ENCODE measurements around the gene ACSL3.
"Not testable (repeated sequence)": the region's sequence is repeated elsewhere in the genome, so short reads cannot be mapped to it uniquely, and the experiment has no call there.

Gene ACSL3

GRCh38 chr2:222840060-222840802, 20.6 kb upstream of the ACSL3 start:
- DNase-seq (ENCODE audit: low read depth) = no peak
- TF ChIP-seq, protein P1, sequence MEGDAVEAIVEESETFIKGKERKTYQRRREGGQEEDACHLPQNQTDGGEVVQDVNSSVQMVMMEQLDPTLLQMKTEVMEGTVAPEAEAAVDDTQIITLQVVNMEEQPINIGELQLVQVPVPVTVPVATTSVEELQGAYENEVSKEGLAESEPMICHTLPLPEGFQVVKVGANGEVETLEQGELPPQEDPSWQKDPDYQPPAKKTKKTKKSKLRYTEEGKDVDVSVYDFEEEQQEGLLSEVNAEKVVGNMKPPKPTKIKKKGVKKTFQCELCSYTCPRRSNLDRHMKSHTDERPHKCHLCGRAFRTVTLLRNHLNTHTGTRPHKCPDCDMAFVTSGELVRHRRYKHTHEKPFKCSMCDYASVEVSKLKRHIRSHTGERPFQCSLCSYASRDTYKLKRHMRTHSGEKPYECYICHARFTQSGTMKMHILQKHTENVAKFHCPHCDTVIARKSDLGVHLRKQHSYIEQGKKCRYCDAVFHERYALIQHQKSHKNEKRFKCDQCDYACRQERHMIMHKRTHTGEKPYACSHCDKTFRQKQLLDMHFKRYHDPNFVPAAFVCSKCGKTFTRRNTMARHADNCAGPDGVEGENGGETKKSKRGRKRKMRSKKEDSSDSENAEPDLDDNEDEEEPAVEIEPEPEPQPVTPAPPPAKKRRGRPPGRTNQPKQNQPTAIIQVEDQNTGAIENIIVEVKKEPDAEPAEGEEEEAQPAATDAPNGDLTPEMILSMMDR (IDR thresholded peaks at IDR 0.05; ENCODE audit: low read length, missing control alignments) = no peak
- no peak overlapping the region for H3K4me3 ChIP-seq (replicated peaks; ENCODE audit: low read depth, low read length)

DNA sequence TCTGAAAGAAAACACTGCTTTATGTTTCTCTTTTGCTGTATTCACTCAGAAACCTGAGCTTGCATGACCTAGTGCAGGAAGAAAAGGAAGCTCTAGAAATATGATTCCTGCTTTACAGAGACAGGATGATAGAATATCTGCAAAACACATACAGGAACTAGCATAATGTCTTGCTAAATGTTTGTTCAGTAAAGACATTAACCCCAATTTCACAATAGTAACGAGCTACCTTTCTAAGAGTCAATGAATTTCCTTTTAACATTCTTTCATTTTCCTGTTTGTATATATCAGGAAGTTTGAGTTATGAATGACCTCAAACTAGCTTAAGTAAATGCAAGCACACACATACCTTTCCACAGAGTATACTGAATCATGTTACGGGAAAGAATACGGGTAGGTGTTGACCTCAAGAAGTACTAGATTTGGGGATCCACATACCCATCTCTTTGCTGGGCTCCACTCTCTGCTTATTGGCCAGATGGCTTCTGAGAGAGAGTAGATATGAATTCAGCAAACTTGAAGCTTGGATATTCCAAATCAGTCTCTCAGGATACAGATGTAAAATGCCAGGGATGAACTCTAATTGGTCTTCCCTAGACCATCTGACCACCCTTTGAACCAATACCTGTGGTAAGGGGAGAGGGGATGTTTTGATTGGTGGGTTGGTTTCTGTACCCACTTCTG, 18.2 kb upstream of the ACSL3 start:
- peak overlapping the region; percentile 13 for H3K4me3 ChIP-seq (replicated peaks; ENCODE audit: low read depth, low read length)
- TF ChIP-seq, protein P1 (IDR thresholded peaks at IDR 0.05; ENCODE audit: low read length, missing control alignments) = no peak
- peak; percentile 73 for DNase-seq (ENCODE audit: low read depth)

GRCh38 chr2:222844323-222844722, 16.5 kb upstream of the ACSL3 start:
- no peak overlapping the region for H3K4me3 ChIP-seq (replicated peaks; ENCODE audit: low read depth, low read length)
- TF ChIP-seq, protein P1 (IDR thresholded peaks at IDR 0.05; ENCODE audit: low read length, missing control alignments) = no peak
- DNase-seq (ENCODE audit: low read depth) = peak; percentile 92

DNA sequence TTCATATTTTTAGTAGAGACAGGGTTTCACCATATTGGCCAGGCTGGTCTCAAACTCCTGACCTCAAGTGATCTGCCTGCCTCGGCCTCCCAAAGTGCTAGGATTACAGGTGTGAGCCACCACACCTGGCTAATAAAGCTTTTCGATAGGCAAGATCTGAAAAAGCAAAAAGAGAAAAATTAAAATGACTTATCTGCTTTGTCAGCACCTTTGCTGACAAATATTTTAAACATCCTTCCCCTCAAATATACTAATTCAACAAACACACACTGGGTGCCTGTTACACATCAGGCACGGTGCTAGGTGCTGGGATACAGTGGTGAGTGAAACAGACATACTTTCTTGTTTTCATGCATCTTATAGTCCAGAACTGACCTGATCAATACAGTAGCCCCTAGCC, 15.5 kb upstream of the ACSL3 start:
- DNase-seq (ENCODE audit: low read depth); H3K4me3 ChIP-seq (replicated peaks; ENCODE audit: low read depth, low read length): not testable (repeated sequence)

DNA sequence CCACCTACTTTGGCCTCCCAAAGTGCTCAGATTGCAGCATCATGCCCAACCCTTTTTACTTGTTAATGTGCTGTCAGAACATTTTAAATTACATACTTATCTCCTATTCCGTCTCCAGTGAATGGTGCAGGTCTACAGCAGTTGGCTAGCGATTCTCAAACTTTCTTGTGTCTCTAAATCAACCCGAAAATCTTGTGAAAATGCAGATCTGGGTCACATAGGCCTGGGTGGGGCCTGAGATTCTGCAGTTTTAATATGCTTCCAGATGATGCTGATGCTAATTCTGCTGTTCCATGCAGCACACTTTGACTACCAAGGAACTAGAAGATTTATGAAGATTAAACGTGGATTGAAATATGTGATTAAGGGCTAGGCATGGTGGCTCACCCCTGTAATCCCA, 14.8 kb upstream of the ACSL3 start:
- H3K4me3 ChIP-seq (replicated peaks; ENCODE audit: low read depth, low read length) = no peak overlapping the region
- DNase-seq (ENCODE audit: low read depth) = no peak
- TF ChIP-seq, protein P1 (IDR thresholded peaks at IDR 0.05; ENCODE audit: low read length, missing control alignments) = no peak

DNA sequence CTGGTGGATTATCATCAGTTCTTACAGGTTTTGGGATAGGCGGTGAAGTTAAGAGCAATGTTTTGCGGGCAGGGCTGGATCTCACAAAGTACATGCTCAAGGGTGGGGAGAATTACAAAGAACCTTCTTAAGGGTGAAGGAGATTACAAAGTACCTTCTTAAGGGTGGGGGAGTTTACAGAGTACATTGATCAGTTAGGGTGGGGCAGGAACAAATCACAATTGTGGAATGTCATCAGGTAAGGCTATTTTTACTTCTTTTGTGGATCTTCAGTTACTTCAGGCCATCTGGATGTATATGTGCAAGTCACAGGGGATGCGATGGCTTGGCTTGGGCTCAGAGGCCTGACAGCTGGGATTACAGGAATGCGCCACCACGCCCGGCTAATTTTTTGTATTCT, 12.8 kb upstream of the ACSL3 start:
- not testable (repeated sequence) for H3K4me3 ChIP-seq (replicated peaks; ENCODE audit: low read depth, low read length)

GRCh38 chr2:222848862-222849261, 12.0 kb upstream of the ACSL3 start:
- no peak for DNase-seq (ENCODE audit: low read depth)
- TF ChIP-seq, protein P1 (IDR thresholded peaks at IDR 0.05; ENCODE audit: low read length, missing control alignments) = no peak
- H3K4me3 ChIP-seq (replicated peaks; ENCODE audit: low read depth, low read length) = no peak overlapping the region

More for the DNA sequence above, 12.8 kb upstream of the ACSL3 start:
- not testable (repeated sequence) for DNase-seq (ENCODE audit: low read depth)

Measured in fibroblast of pulmonary artery (primary cell).